DMS114 treated with DMSO at 0.1 percent for 48 hours (cell line): ENCODE data around the gene KLHDC4.

Experiments
- DNase-seq: peaks from one replicate; lab custom pipeline; 2025; ENCODE audit not compliant: unreplicated experiment; lab: John Stamatoyannopoulos, UW

The KLHDC4 gene

DNA sequence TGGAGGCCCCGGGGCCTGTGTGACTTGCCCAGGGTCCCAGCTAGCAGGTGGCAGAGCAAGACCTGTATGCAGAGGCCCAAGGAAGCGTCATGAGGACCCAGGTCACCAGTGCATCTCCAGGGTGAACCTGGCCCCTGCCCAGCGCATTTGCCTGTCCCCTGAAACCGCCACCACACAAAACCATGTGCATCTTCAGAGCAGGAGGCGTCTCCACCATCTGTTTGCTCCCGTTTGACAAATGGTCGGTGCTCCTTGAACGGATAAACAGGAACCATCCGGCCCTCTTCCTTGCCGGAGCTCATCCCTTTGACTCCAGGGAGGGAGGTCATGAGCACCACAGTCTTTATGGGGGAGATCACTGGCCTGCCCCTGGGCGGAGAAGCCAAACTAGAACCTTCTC, 101.0 kb downstream of the KLHDC4 start:
- DNase-seq, result no peak

DNA sequence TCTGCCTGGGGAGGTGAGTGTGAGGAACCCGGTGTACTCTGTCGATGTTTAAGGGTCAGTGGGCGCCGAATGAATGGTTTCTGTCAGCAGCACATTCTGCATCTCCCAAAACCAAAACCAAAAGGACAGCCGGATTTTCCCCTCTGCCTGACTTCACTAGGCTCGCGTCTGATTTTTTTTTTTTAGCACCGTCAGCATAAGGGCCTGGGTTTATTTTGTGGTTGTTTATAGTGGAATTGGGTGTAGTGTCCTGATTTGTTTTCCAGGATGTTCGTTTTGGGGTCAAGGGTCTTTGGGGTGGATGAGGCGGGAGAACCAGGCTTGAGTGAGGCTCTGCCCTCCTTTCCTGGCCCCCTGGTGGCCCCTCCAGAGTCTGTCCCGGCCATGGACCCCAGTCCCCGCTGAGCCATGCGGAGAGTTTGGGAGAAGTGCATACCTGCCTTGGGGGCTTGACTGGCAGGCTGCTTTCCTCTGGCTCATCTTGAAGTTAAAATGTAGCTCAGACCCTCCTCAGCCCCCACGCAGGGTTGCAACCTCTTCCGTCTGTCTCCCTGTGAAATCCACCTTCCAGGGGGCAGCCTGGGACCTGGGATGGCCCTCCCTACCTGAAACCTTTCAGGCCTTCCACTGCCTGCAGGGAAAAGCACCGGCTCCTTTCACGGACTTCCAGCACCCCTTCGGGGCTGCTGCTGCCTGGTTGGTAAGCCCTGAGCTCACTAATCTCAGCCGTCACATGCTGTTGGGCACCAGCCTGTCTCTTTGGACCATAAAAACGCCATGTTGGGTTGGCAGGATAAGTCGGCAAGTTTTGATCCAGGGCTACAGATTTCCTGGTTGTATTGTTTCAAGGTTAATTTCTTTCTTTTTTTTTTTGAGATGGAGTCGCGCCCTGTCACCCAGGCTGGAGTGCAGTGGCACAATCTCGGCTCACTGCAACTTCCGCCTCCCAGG, 103.3 kb downstream of the KLHDC4 start:
- DNase-seq, result no peak

- no peak for DNase-seq
These were observed 104.2 kb downstream of the KLHDC4 start for GRCh38 chr16:87661561-87661960.

- no peak for DNase-seq
These were observed 107.1 kb downstream of the KLHDC4 start for GRCh38 chr16:87658564-87659225.
